Lung (tissue), 12 donors: Measurements from ENCODE around the gene SPATS2L. TPM values are rescaled to one million over a fixed set of nuclear protein-coding genes. Genes with fewer than 3 reads are reported as not detected.

ENCODE experiments used
- ATAC-seq: fragments of 200-7000 bp; cut with Tn5 transposase; one replicate; pipeline ENCODE4 v1.9.1; 2020; ENCODE audit warnings: moderate number of reproducible peaks; ENCODE audit not compliant: insufficient read depth, low FRiP score
- DNase-seq, 3 donors: peaks; one replicate each; pipeline ENCODE4 v3.0.0-alpha.2; 2013 to 2017
- H3K27ac ChIP-seq, 2 donors: one replicate each; pipeline ENCODE4 v1.5.1; 2013; ENCODE audit warnings: mild to moderate bottlenecking in 2 of 2, moderate library complexity in 2 of 2, control low read depth in 1 of 2, inconsistent platforms in 1 of 2, low read depth in 1 of 2, low read length in 1 of 2
- H3K27me3 ChIP-seq, 3 donors: one replicate each; pipeline ENCODE4 v1.5.1; 2013; ENCODE audit warnings: low read length in 2 of 3; ENCODE audit not compliant: control insufficient read depth in 3 of 3, insufficient read depth in 3 of 3
- H3K36me3 ChIP-seq, 4 donors: one replicate each; pipeline ENCODE4 v1.5.1; 2013; ENCODE audit warnings: low read length in 4 of 4, mild to moderate bottlenecking in 1 of 4, moderate library complexity in 1 of 4; ENCODE audit not compliant: control insufficient read depth in 4 of 4, insufficient read depth in 4 of 4
- H3K4me1 ChIP-seq, 5 donors: one replicate each; pipeline ENCODE4 v1.5.1; 2013; ENCODE audit warnings: low read length in 5 of 5, mild to moderate bottlenecking in 2 of 5, moderate library complexity in 1 of 5; ENCODE audit not compliant: control insufficient read depth in 5 of 5, insufficient read depth in 5 of 5
- H3K4me3 ChIP-seq: one replicate; pipeline ENCODE4 v1.5.1; 2013; ENCODE audit warnings: mild to moderate bottlenecking, control low read depth, moderate library complexity
- H3K9ac ChIP-seq, 2 donors: one replicate each; pipeline ENCODE4 v1.5.1; 2013; ENCODE audit warnings: low read length in 2 of 2, control low read depth in 1 of 2; ENCODE audit not compliant: insufficient read depth in 1 of 2
- H3K9me3 ChIP-seq, 4 donors: one replicate each; pipeline ENCODE4 v1.5.1; 2013; ENCODE audit warnings: low read length in 3 of 4, mild to moderate bottlenecking in 1 of 4, moderate library complexity in 1 of 4; ENCODE audit not compliant: control insufficient read depth in 4 of 4, insufficient read depth in 3 of 4
- WGBS, 2 donors: extraction: QIAGEN DNeasy Blood & Tissue Kit; methylation state at CpG; one replicate each; pipeline ENCODE4 v1.1.7; 2013; 5-methylcytosine and 5-hydroxymethylcytosine counted together
- polyA plus RNA-seq, 2 donors: library from polyadenylated mRNA; stranded (reverse); fragments of 200-250 nt; gene quantifications; one replicate each; pipeline ENCODE4 v1.2.1, GENCODE V29; 2013
- total RNA-seq, 2 donors: library from RNA; depleted of rRNA in 1 of 2; stranded (reverse); fragments of >200 nt in 1 of 2; gene quantifications; one replicate each; pipeline ENCODE4 v1.2.1, GENCODE V29; 2014 to 2021
- TF ChIP-seq, protein P1 (sequence below): IDR thresholded peaks from 2 replicates; pipeline ENCODE4 v1.5.1; 2012; ENCODE audit warnings: mild to moderate bottlenecking; ENCODE audit errors: control extremely low read depth, extremely low read depth
- donor health status: control.
- donor health status: control.
- donor health status: Bipolar disorder and iron deficiency.
- donor health status: healthy.
- donor health status: DM: yes; HTN: yes; CAD: no.

SPATS2L gene
- total and polyA plus RNA-seq, 4 donors: 30.5 to 96.8 (median 57.2) TPM

DNA sequence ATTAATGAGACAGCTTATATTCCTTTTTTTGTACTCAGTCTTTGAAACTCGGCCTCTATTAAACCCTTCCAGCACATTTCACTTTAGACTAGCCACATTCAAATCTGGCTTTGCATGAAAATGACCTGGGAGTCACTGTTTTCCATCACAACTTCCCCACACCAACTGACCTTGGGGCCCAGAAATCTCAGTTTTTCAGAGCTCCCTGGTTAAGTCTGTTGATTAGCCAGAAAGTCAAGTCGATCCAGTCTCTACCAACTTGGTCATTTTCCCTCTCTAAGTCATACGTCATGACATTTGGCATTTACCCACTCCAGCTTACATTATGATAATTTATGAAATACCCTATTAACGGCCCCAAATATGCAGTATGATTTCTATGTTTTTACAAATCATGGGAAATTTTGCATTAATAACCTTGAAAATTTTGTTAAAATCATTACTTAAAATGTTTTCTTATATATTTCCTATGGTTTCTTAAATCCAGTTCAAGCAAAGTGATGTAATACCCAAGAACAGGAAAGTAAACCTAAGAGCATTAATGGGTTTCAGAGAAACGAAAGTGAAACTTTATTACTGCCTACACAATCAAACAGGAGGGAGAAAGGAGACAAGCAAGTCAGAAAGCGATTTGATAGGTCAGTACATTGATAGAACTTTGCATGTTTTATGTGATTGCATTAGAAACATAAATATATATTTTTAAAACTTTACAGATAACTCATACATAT lies 77.1 kb downstream of the SPATS2L start:
- DNase-seq: peak in 2 of 3 donors; percentile 79 to 87
- Histone ChIP-seq H3K4me1 (peaks cover 6 to 32% (median 20%) of the 10 kb centered on the region in 5 donors), H3K4me3 (no peak overlapping the region), H3K36me3 (peaks cover 0 to 3% (median 0%) of the 10 kb centered on the region in 4 donors), H3K27ac (peak overlapping the region in 1 of 2 donors; percentile 29), H3K27me3 (no peaks in the 10 kb centered on the region), H3K9me3 (no peaks in the 10 kb centered on the region), H3K9ac (peak overlapping the region in 1 of 2 donors; percentile 34)
- WGBS, 2 donors: 45 to 51% methylated on average over 6 of the region's 6 CpGs
- TF ChIP-seq, protein P1, sequence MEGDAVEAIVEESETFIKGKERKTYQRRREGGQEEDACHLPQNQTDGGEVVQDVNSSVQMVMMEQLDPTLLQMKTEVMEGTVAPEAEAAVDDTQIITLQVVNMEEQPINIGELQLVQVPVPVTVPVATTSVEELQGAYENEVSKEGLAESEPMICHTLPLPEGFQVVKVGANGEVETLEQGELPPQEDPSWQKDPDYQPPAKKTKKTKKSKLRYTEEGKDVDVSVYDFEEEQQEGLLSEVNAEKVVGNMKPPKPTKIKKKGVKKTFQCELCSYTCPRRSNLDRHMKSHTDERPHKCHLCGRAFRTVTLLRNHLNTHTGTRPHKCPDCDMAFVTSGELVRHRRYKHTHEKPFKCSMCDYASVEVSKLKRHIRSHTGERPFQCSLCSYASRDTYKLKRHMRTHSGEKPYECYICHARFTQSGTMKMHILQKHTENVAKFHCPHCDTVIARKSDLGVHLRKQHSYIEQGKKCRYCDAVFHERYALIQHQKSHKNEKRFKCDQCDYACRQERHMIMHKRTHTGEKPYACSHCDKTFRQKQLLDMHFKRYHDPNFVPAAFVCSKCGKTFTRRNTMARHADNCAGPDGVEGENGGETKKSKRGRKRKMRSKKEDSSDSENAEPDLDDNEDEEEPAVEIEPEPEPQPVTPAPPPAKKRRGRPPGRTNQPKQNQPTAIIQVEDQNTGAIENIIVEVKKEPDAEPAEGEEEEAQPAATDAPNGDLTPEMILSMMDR: no peak
- no peak for ATAC-seq

GRCh38 chr2:200385063-200385635 lies 78.7 kb downstream of the SPATS2L start:
- H3K27ac ChIP-seq: no peak overlapping the region
- no peaks in the 10 kb centered on the region for H3K9me3 ChIP-seq
- peaks cover 6 to 11% (median 8%) of the 10 kb centered on the region in 4 donors for H3K36me3 ChIP-seq
- WGBS, 2 donors: 97 to 98% methylated on average over 5 of the region's 5 CpGs
- peaks cover 4 to 17% (median 8%) of the 10 kb centered on the region in 5 donors for H3K4me1 ChIP-seq
- no peak overlapping the region for H3K4me3 ChIP-seq
- DNase-seq: no peak
- no peaks in the 10 kb centered on the region for H3K27me3 ChIP-seq
- H3K9ac ChIP-seq: no peak overlapping the region
- TF ChIP-seq, protein P1: no peak
- no peak for ATAC-seq

GRCh38 chr2:200393191-200393590 lies 86.7 kb downstream of the SPATS2L start:
- ATAC-seq: no peak
- H3K27me3 ChIP-seq: no peaks in the 10 kb centered on the region
- peaks cover 0 to 2% (median 0%) of the 10 kb centered on the region in 5 donors for H3K4me1 ChIP-seq
- no peak overlapping the region for H3K4me3 ChIP-seq
- TF ChIP-seq, protein P1: no peak
- no peak for DNase-seq
- WGBS, 2 donors: 88 to 94% methylated on average over 2 of the region's 2 CpGs
- H3K9me3 ChIP-seq: no peaks in the 10 kb centered on the region
- H3K9ac ChIP-seq: no peak overlapping the region
- peaks cover 6 to 15% (median 12%) of the 10 kb centered on the region in 4 donors for H3K36me3 ChIP-seq
- no peak overlapping the region for H3K27ac ChIP-seq
